Embryonic facial prominence (tissue), 1 donor: ENCODE results near the gene TTC29.
"Not testable (repeated sequence)": the region's sequence is repeated elsewhere in the genome, so short reads cannot be mapped to it uniquely, and the experiment has no call there.

ENCODE experiments used
- DNase-seq: peaks from one replicate; pipeline ENCODE4 v3.0.0-alpha.2; 2016; ENCODE audit errors: extremely low spot score

TTC29 gene

DNA sequence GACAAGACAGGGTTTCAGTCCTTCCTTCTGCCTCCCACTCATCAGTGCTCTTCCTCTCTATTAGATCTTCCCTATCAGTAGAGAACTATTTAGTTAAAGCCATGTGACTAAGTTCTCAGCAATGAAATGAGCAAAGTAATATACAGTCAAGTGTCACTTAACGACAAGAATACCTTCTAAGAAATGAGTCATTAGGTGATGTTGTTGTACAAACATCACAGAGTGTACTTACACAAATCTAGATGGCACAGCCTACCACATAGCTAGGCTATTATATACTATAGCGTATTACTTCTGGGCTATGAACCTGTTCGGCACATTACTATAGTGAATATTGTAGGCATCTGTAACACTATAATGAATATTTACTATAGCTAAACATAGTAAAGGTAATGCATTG lies 235.7 kb downstream of the TTC29 start:
- no peak for DNase-seq

DNA sequence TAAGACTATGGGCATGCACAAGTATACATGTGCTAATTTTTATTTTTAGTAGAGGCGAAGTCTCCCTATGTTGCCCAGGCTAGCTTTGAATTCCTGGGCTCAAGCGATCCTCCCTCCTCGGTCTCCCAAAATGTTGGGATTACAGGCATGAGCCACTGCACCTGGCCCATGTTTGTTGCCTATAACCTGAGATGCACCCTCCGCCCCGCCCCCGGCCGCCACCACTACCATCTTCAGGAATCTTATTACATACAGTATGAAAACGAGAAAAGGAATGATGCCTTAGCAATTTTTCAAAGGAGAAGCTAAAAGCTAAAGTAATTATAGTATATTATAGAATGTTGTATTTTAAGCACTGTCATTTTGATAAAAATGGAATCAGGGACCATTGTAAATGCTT lies 245.8 kb downstream of the TTC29 start:
- DNase-seq = no peak

DNA sequence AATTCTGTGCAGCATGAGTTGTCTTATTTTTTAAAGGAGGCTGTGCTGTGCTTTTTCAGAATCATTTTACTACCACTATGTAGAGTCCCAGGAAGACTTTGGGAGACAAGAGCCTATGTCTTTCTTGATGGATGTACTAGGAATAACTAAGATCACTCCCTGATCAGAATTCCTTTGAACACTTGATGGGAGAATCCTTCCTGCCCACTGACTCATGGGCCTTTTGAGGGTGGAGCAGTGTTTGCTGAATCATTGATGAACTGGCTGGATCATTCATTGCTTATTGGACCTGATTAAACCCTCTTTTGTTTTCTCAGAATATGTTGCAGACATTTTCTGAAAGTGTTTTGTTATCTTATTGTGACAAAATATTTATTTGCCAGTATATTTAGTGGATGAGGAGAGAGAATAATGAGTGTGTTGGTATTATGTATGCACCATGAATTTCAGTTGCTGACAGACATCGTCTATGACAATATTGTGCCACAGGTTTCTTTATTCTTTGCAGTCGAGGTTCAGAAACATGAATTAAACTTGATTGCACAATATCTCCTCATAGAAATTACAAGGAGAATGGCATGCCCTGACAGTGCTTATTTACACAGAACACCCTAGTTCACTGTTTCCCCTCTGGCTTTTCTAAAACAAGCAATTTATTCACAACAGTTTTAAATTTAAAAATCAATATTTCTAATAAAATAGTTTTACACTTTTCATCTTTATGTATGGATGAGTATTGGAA lies 270.7 kb downstream of the TTC29 start:
- DNase-seq = no peak

DNA sequence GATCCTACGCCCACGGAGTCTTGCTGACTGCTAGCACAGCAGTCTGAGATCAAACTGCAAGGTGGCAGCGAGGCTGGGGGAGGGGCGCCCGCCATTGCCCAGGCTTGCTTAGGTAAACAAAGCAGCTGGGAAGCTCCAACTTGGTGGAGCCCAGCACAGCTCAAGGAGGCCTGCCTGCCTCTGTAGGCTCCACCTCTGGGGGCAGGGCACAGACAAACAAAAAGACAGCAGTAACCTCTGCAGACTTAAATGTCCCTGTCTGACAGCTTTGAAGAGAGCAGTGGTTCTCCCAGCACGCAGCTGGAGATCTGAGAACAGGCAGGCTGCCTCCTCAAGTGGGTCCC lies 281.7 kb downstream of the TTC29 start:
- not testable (repeated sequence) for DNase-seq

DNA sequence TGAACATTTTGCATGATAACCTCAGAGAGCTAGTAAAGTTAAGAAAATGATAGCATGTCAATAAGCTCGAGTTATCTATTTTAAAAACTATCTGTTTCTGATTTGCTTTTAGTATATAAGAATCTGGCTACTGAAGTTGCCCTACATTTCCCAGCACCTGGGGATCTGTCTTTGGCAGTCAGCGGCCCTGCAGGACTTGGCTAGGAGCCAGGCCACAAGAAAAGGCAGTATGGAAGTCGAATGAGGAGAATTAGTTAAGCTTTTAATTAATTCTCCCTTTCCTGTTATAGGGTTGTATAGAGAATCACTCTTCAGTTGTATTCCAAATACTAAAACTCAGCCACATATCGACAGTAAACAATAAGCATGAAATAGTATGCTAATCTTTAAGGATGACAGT lies 284.3 kb downstream of the TTC29 start:
- no peak for DNase-seq
